Peyer's patch (tissue), 4 donors: ENCODE results near the gene SPINT3.

Experiments
- POLR2A ChIP-seq, 2 donors: fragments of 450-650 bp; IDR thresholded peaks; one replicate each; pipeline ENCODE4 v1.5.1; 2017; ENCODE audit warnings: antibody characterized with exemption in 2 of 2, mild to moderate bottlenecking in 2 of 2, moderate library complexity in 2 of 2
- TF ChIP-seq, protein P1 (sequence below), 6 experiments: fragments of 450-650 bp in 4 of 6; fragments of 200-600 bp in 2 of 6; sonication (generic) in 1 of 6; IDR thresholded peaks; one replicate each; pipeline ENCODE4 v1.5.1; 2017 to 2019; ENCODE audit warnings: antibody characterized with exemption in 6 of 6, mild to moderate bottlenecking in 3 of 6, moderate library complexity in 1 of 6

DNA sequence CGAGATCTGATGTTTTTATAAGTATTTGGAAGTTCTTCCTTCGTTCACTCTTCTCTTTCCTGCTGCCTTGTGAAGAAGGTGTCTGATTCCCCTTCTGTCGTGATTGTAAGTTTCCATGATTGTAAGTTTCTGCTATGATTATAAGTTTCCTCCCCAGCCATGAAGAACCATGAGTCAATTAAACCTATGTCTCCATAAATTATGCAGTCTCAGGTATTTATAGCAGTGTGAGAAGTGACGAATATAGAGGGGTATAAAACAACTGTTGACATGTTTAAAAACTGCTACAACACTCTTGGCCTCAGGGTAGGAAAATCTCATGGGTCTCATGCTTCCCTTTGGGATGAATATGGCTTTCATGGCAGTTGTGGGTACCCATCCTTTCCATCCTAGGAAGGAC, 51.7 kb downstream of the SPINT3 start:
- TF ChIP-seq, protein P1, sequence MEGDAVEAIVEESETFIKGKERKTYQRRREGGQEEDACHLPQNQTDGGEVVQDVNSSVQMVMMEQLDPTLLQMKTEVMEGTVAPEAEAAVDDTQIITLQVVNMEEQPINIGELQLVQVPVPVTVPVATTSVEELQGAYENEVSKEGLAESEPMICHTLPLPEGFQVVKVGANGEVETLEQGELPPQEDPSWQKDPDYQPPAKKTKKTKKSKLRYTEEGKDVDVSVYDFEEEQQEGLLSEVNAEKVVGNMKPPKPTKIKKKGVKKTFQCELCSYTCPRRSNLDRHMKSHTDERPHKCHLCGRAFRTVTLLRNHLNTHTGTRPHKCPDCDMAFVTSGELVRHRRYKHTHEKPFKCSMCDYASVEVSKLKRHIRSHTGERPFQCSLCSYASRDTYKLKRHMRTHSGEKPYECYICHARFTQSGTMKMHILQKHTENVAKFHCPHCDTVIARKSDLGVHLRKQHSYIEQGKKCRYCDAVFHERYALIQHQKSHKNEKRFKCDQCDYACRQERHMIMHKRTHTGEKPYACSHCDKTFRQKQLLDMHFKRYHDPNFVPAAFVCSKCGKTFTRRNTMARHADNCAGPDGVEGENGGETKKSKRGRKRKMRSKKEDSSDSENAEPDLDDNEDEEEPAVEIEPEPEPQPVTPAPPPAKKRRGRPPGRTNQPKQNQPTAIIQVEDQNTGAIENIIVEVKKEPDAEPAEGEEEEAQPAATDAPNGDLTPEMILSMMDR (IDR thresholded peaks at IDR 0.05), result no peak
- no peak for TF ChIP-seq POLR2A (IDR thresholded peaks at IDR 0.05)
